Activated CD4-positive, alpha-beta memory T cell treated with anti-CD3 and anti-CD28 coated beads for 36 hours (primary cell): Measurements from ENCODE around the gene WIPI1. TPM values are rescaled to one million over a fixed set of nuclear protein-coding genes. Genes with fewer than 3 reads are reported as not detected.
"Not testable (repeated sequence)": the region's sequence is repeated elsewhere in the genome, so short reads cannot be mapped to it uniquely, and the experiment has no call there.

Source experiments
- CTCF ChIA-PET: fragments of 350-600 bp; sonication (Branson Sonifier 250); formaldehyde crosslinking; loops from one replicate; lab custom pipeline; 2021; ENCODE audit warnings: antibody characterized with exemption, inconsistent platforms; lab: Charles Lee
- POLR2A ChIA-PET: fragments of 350-600 bp; sonication (Branson Sonifier 250); formaldehyde crosslinking; loops from one replicate; lab custom pipeline; 2021; ENCODE audit warnings: antibody characterized with exemption; lab: Charles Lee
- DNase-seq: peaks from one replicate; pipeline ENCODE4 v3.0.0-alpha.2; 2020
- H3K27ac Mint-ChIP-seq: one replicate; pipeline ENCODE4 v1.8.0; 2021; ENCODE audit warnings: mixed read lengths
- H3K27me3 Mint-ChIP-seq: one replicate; pipeline ENCODE4 v1.8.0; 2021; ENCODE audit warnings: mixed read lengths
- H3K36me3 Mint-ChIP-seq: one replicate; pipeline ENCODE4 v1.8.0; 2021; ENCODE audit warnings: mixed read lengths
- H3K4me1 Mint-ChIP-seq: one replicate; pipeline ENCODE4 v1.8.0; 2021; ENCODE audit warnings: low read depth, mixed read lengths
- H3K4me3 Mint-ChIP-seq: one replicate; pipeline ENCODE4 v1.8.0; 2021; ENCODE audit warnings: mild to moderate bottlenecking, mixed read lengths
- H3K9me3 Mint-ChIP-seq: one replicate; pipeline ENCODE4 v1.8.0; 2021; ENCODE audit warnings: mixed read lengths
- intact Hi-C: fragments of 100-400 bp; cut with micrococcal nuclease; formaldehyde crosslinking; loops from one replicate; pipeline ENCODE4 v1.15.1; 2023
- total RNA-seq, 2 experiments: library from RNA; stranded (reverse); gene quantifications; one replicate each; pipeline ENCODE4 v1.2.3, GENCODE V29; 2021

WIPI1 gene
- total RNA-seq, 2 experiments from 2014 or later: 27.3 to 27.5 TPM

- Mint-ChIP-seq H3K27ac (peak overlapping the region; percentile 85), H3K9me3 (peaks cover 18% of the 10 kb centered on the region), H3K4me1 (peaks cover 19% of the 10 kb centered on the region), H3K4me3 (peak overlapping the region; percentile 91)
- H3K27me3 Mint-ChIP-seq, intact Hi-C loops, H3K36me3 Mint-ChIP-seq: not testable (repeated sequence)
- peak; percentile 79 for DNase-seq
- CTCF ChIA-PET: interaction anchor here (1.0 to 1.3 kb wide), 5 partner anchors 15 to 214 kb away, joined by 3 to 5 read pairs (median 3); no protein-coding TSS in a partner anchor
- POLR2A ChIA-PET: interaction anchor here (1.2 to 1.4 kb wide), 2 partner anchors 122 to 124 kb away, joined by 3 to 4 read pairs; partner anchors contain the start of genes ARSG and SLC16A6
These were observed 43.4 kb downstream of the WIPI1 start for GRCh38 chr17:68413597-68414560.

- CTCF ChIA-PET, intact Hi-C loops, H3K27ac Mint-ChIP-seq: not testable (repeated sequence)
These were observed 49.6 kb downstream of the WIPI1 start for GRCh38 chr17:68407656-68408055.

GRCh38 chr17:68403837-68404236 lies 53.5 kb downstream of the WIPI1 start:
- DNase-seq, POLR2A ChIA-PET, CTCF ChIA-PET, H3K27ac Mint-ChIP-seq, H3K4me3 Mint-ChIP-seq, H3K27me3 Mint-ChIP-seq, intact Hi-C loops: not testable (repeated sequence)
- Mint-ChIP-seq H3K9me3 (peaks cover 39% of the 10 kb centered on the region), H3K4me1 (peaks cover 21% of the 10 kb centered on the region), H3K36me3 (peaks cover 30% of the 10 kb centered on the region)

More at GRCh38 chr17:68407656-68408055, 49.6 kb downstream of the WIPI1 start:
- H3K27me3 Mint-ChIP-seq, H3K4me3 Mint-ChIP-seq, POLR2A ChIA-PET, DNase-seq, H3K4me1 Mint-ChIP-seq: not testable (repeated sequence)
- H3K9me3 Mint-ChIP-seq: peaks cover 45% of the 10 kb centered on the region
- peaks cover 30% of the 10 kb centered on the region for H3K36me3 Mint-ChIP-seq

GRCh38 chr17:68403122-68403521 lies 54.2 kb downstream of the WIPI1 start:
- H3K9me3 Mint-ChIP-seq: peaks cover 39% of the 10 kb centered on the region
- no peak overlapping the region for H3K4me3 Mint-ChIP-seq
- H3K27ac Mint-ChIP-seq: no peak overlapping the region
- H3K27me3 Mint-ChIP-seq: no peaks in the 10 kb centered on the region
- ChIA-PET POLR2A (no interaction called here), CTCF (no interaction called here)
- peaks cover 30% of the 10 kb centered on the region for H3K36me3 Mint-ChIP-seq
- peaks cover 27% of the 10 kb centered on the region for H3K4me1 Mint-ChIP-seq
- no peak for DNase-seq
- intact Hi-C loops: no loop called here

- intact Hi-C loops: loop anchor here (2.0 kb wide), 2 partner anchors 36 to 54 kb away; no protein-coding TSS in a partner anchor
- H3K4me1 Mint-ChIP-seq: peaks cover 37% of the 10 kb centered on the region
- H3K27me3 Mint-ChIP-seq: no peaks in the 10 kb centered on the region
- H3K36me3 Mint-ChIP-seq: peaks cover 17% of the 10 kb centered on the region
- H3K27ac Mint-ChIP-seq: no peak overlapping the region
- POLR2A ChIA-PET: interaction anchor here (3.8 kb wide), 1 partner anchor 110 kb away, joined by 21 read pairs; the partner anchor contains the start of genes ARSG and SLC16A6
- H3K9me3 Mint-ChIP-seq: peaks cover 25% of the 10 kb centered on the region
- DNase-seq: no peak
- no peak overlapping the region for H3K4me3 Mint-ChIP-seq
- CTCF ChIA-PET: interaction anchor here (0.8 to 1.3 kb wide), 3 partner anchors 61 to 109 kb away, joined by 3 to 5 read pairs (median 3); no protein-coding TSS in a partner anchor
These were observed 56.0 kb downstream of the WIPI1 start for GRCh38 chr17:68401288-68401687.

GRCh38 chr17:68400404-68400735 lies 56.9 kb downstream of the WIPI1 start:
- peak overlapping the region; percentile 87 for H3K27ac Mint-ChIP-seq
- H3K36me3 Mint-ChIP-seq: peaks cover 17% of the 10 kb centered on the region
- H3K4me1 Mint-ChIP-seq: peaks cover 37% of the 10 kb centered on the region
- H3K27me3 Mint-ChIP-seq: no peaks in the 10 kb centered on the region
- CTCF ChIA-PET: interaction anchor here (0.7 to 3.0 kb wide), 8 partner anchors 37 to 152 kb away, joined by 3 to 30 read pairs (median 10); partner anchors contain the start of gene AMZ2
- no peak for DNase-seq
- POLR2A ChIA-PET: interaction anchor here (0.5 to 3.8 kb wide), 4 partner anchors 12 to 109 kb away, joined by 3 to 21 read pairs (median 4); partner anchors contain the start of genes ARSG and SLC16A6
- no peak overlapping the region for H3K4me3 Mint-ChIP-seq
- H3K9me3 Mint-ChIP-seq: peaks cover 21% of the 10 kb centered on the region
- intact Hi-C loops: loop anchor here (1.0 to 2.0 kb wide), 4 partner anchors 36 to 63 kb away; no protein-coding TSS in a partner anchor

- intact Hi-C loops: loop anchor here (1.0 to 2.0 kb wide), 6 partner anchors 37 to 137 kb away; no protein-coding TSS in a partner anchor
- H3K4me1 Mint-ChIP-seq: peaks cover 37% of the 10 kb centered on the region
- H3K27ac Mint-ChIP-seq: peak overlapping the region; percentile 87
- ChIA-PET POLR2A (interaction anchor here (0.7 to 3.8 kb wide), 9 partner anchors 11 to 152 kb away, joined by 3 to 21 read pairs (median 4); partner anchors contain the start of genes AMZ2, ARSG and SLC16A6), CTCF (interaction anchor here (0.7 to 3.0 kb wide), 27 partner anchors 11 to 199 kb away, joined by 3 to 30 read pairs (median 5); partner anchors contain the start of genes AMZ2, ARSG and SLC16A6)
- no peaks in the 10 kb centered on the region for H3K27me3 Mint-ChIP-seq
- peak overlapping the region; percentile 45 for H3K4me3 Mint-ChIP-seq
- peaks cover 20% of the 10 kb centered on the region for H3K36me3 Mint-ChIP-seq
- peak; percentile 71 for DNase-seq
- peaks cover 21% of the 10 kb centered on the region for H3K9me3 Mint-ChIP-seq
These were observed 57.5 kb downstream of the WIPI1 start for GRCh38 chr17:68399638-68400403.

GRCh38 chr17:68398691-68399637 lies 58.3 kb downstream of the WIPI1 start:
- Mint-ChIP-seq H3K9me3 (peaks cover 17% of the 10 kb centered on the region), H3K27ac (peak overlapping the region; percentile 87), H3K4me3 (peak overlapping the region; percentile 45), H3K36me3 (peaks cover 19% of the 10 kb centered on the region), H3K4me1 (peaks cover 37% of the 10 kb centered on the region), H3K27me3 (no peaks in the 10 kb centered on the region)
- ChIA-PET CTCF (interaction anchor here (0.6 to 3.0 kb wide), 35 partner anchors 10 to 341 kb away, joined by 3 to 30 read pairs (median 4); partner anchors contain the start of genes AMZ2, ARSG and SLC16A6), POLR2A (interaction anchor here (1.0 to 3.8 kb wide), 9 partner anchors 16 to 161 kb away, joined by 3 to 21 read pairs (median 3); partner anchors contain the start of genes AMZ2, ARSG and SLC16A6)
- DNase-seq: peak; percentile 55
- intact Hi-C loops: loop anchor here (1.0 to 2.0 kb wide), 2 partner anchors 107 to 136 kb away; no protein-coding TSS in a partner anchor

GRCh38 chr17:68397108-68397536 lies 60.2 kb downstream of the WIPI1 start:
- ChIA-PET POLR2A (interaction anchor here (1.4 kb wide), 1 partner anchor 159 kb away, joined by 3 read pairs; no protein-coding TSS in a partner anchor), CTCF (interaction anchor here (0.9 to 2.1 kb wide), 2 partner anchors 35 to 132 kb away, joined by 3 to 11 read pairs; no protein-coding TSS in a partner anchor)
- DNase-seq: peak; percentile 18
- intact Hi-C loops: no loop called here
- Mint-ChIP-seq H3K4me1 (peaks cover 37% of the 10 kb centered on the region), H3K4me3 (no peak overlapping the region), H3K27me3 (no peaks in the 10 kb centered on the region), H3K9me3 (peaks cover 13% of the 10 kb centered on the region), H3K27ac (no peak overlapping the region), H3K36me3 (peaks cover 18% of the 10 kb centered on the region)
